HL-60 (cell line): Measurements from ENCODE around the gene VWA1.
"Not testable (repeated sequence)": the region's sequence is repeated elsewhere in the genome, so short reads cannot be mapped to it uniquely, and the experiment has no call there.

ENCODE experiments used
- CTCF ChIP-seq: IDR thresholded peaks from one replicate; pipeline ENCODE4 v1.5.1; 2011; ENCODE audit warnings: low read length, control low read depth, inconsistent platforms; ENCODE audit not compliant: insufficient read depth
- GABPA ChIP-seq: IDR thresholded peaks from 2 replicates; pipeline ENCODE4 v1.6.1; 2012; ENCODE audit warnings: low read depth
- POLR2AphosphoS5 ChIP-seq: IDR thresholded peaks from 2 replicates; pipeline ENCODE4 v1.6.1; 2012; ENCODE audit warnings: low read depth
- REST ChIP-seq: IDR thresholded peaks from 2 replicates; pipeline ENCODE4 v1.6.1; 2012; ENCODE audit warnings: low read depth; ENCODE audit not compliant: insufficient replicate concordance
- SPI1 ChIP-seq: IDR thresholded peaks from 2 replicates; pipeline ENCODE4 v1.6.1; 2012; ENCODE audit warnings: low read depth, mild to moderate bottlenecking, borderline replicate concordance

- TF ChIP-seq CTCF, POLR2AphosphoS5, SPI1, GABPA, REST: not testable (repeated sequence)
These were observed 18.1 kb upstream of the VWA1 start for GRCh38 chr1:1417396-1417795.
